Dedifferentiated amniotic fluid mesenchymal stem cell (primary cell): ENCODE results near the gene FSTL1.

Source experiments
- DNase-seq: peaks from one replicate; pipeline ENCODE4 v3.0.0-alpha.2; 2016; ENCODE audit errors: extremely low spot score

FSTL1 gene

GRCh38 chr3:120468635-120469295 lies 18.0 kb upstream of the FSTL1 start:
- DNase-seq, result no peak

- DNase-seq, result no peak
These were observed 11.7 kb upstream of the FSTL1 start for GRCh38 chr3:120462409-120462959.

- DNase-seq, result no peak
These were observed 10.6 kb upstream of the FSTL1 start for GRCh38 chr3:120461416-120461815.

GRCh38 chr3:120460862-120461261 lies 10.1 kb upstream of the FSTL1 start:
- DNase-seq, result no peak

GRCh38 chr3:120460181-120460790 lies 9.5 kb upstream of the FSTL1 start:
- no peak for DNase-seq

- no peak for DNase-seq
These were observed 8.4 kb upstream of the FSTL1 start for GRCh38 chr3:120459196-120459595.

GRCh38 chr3:120457827-120458226 lies 7.0 kb upstream of the FSTL1 start:
- no peak for DNase-seq

- no peak for DNase-seq
These were observed 3.4 kb upstream of the FSTL1 start for GRCh38 chr3:120454076-120454689.

GRCh38 chr3:120452816-120453215 lies 2.0 kb upstream of the FSTL1 start:
- no peak for DNase-seq

GRCh38 chr3:120451806-120452205 lies 1.0 kb upstream of the FSTL1 start:
- no peak for DNase-seq

- DNase-seq, result no peak
These were observed 525 bp upstream of the FSTL1 start for GRCh38 chr3:120451272-120451761.

- peak; percentile 82 for DNase-seq
These were observed 842 bp downstream of the FSTL1 start for GRCh38 chr3:120449701-120450599.

- DNase-seq, result no peak
These were observed 1.5 kb downstream of the FSTL1 start for GRCh38 chr3:120449251-120449650.

- peak; percentile 58 for DNase-seq
These were observed 2.0 kb downstream of the FSTL1 start for GRCh38 chr3:120448756-120449155.

GRCh38 chr3:120446891-120447668 lies 3.7 kb downstream of the FSTL1 start:
- no peak for DNase-seq

- no peak for DNase-seq
These were observed 5.1 kb downstream of the FSTL1 start for GRCh38 chr3:120445654-120446053.

- DNase-seq, result no peak
These were observed 7.1 kb downstream of the FSTL1 start for GRCh38 chr3:120443626-120444123.

- no peak for DNase-seq
These were observed 7.7 kb downstream of the FSTL1 start for GRCh38 chr3:120442975-120443517.

GRCh38 chr3:120441776-120442175 lies 9.0 kb downstream of the FSTL1 start:
- no peak for DNase-seq

GRCh38 chr3:120440762-120441161 lies 10.0 kb downstream of the FSTL1 start:
- no peak for DNase-seq
